K562 (cell line): ENCODE results near the gene DNER. TPM values are rescaled to one million over a fixed set of nuclear protein-coding genes. Genes with fewer than 3 reads are reported as not detected.

Experiments used
- ATAC-seq: fragments of 200-7000 bp; cut with Tn5 transposase; 3 replicates; pipeline ENCODE4 v1.9.1; 2020; ENCODE audit warnings: moderate library complexity
- BruUV-seq: library from RNA; stranded (reverse); fragments of 400-500 nt; replicated peaks from 2 replicates; lab custom pipeline; 2021; lab: Mats Ljungman, UMichigan
- CTCF ChIA-PET: fragments of 300-600 bp; formaldehyde crosslinking; extraction: SDS; loops from one replicate; lab custom pipeline; 2021; ENCODE audit warnings: low intra/inter-chr PET ratio; lab: Yijun Ruan, JAX
- POLR2A ChIA-PET: fragments of 300-600, 350-650 bp; sonication (Branson Sonifier 250); formaldehyde crosslinking; extraction: SDS; loops from one replicate; lab custom pipeline; 2021; ENCODE audit warnings: antibody characterized with exemption, inconsistent platforms; lab: Yijun Ruan, JAX
- DNase-seq, 4 experiments: peaks; one replicate each; pipeline versions ENCODE4 v3.0.0 to v3.0.0-alpha.2; 2011 to 2018; ENCODE audit warnings: low spot score in 3 of 4, mixed read lengths in 3 of 4; ENCODE audit errors: extremely low read depth in 1 of 4
- FAIRE-seq: peaks from 2 replicates; lab custom pipeline; 2011; peaks lifted over from hg19 to GRCh38; lab: Jason Lieb, UNC
- H2AFZ ChIP-seq: 2 replicates; pipeline ENCODE4 v1.6.0; 2011; ENCODE audit warnings: low read depth, low read length, control low read depth, inconsistent platforms
- H3K27ac ChIP-seq: fragments of 200-600 bp; 3 replicates; pipeline ENCODE4 v1.8.0; 2011; ENCODE audit warnings: low read depth, mild to moderate bottlenecking, control low read depth, inconsistent platforms, low read length, moderate library complexity, mixed read lengths; ENCODE audit errors: extremely low read depth
- H3K27me3 ChIP-seq, 2 experiments: fragments of 300-600 bp in 1 of 2; 2 replicates in 1 of 2; 3 replicates in 1 of 2; pipeline versions ENCODE4 v1.6.0 to v1.8.0; 2011; ENCODE audit warnings: inconsistent platforms in 2 of 2, low read length in 2 of 2, mild to moderate bottlenecking in 1 of 2, mixed read lengths in 1 of 2, moderate library complexity in 1 of 2; ENCODE audit not compliant: control insufficient read depth in 2 of 2, insufficient read depth in 2 of 2
- H3K36me3 ChIP-seq: fragments of 300-600 bp; 3 replicates; pipeline ENCODE4 v1.8.0; 2011; ENCODE audit warnings: mild to moderate bottlenecking, low read length, inconsistent platforms; ENCODE audit not compliant: control insufficient read depth, insufficient read depth
- H3K4me1 ChIP-seq, 2 experiments: fragments of 200-600 bp in 1 of 2; replicated peaks in 1 of 2; 2 replicates in 1 of 2; 3 replicates in 1 of 2; pipeline versions ENCODE4 v1.5.1 to v1.8.0; 2011; ENCODE audit warnings: inconsistent platforms in 2 of 2, low read length in 2 of 2, mild to moderate bottlenecking in 1 of 2, mixed read lengths in 1 of 2, moderate library complexity in 1 of 2; ENCODE audit not compliant: control insufficient read depth in 2 of 2, insufficient read depth in 2 of 2
- H3K4me2 ChIP-seq: 2 replicates; pipeline ENCODE4 v1.6.1; 2011; ENCODE audit warnings: low read length, control low read depth, inconsistent platforms, mixed read lengths; ENCODE audit not compliant: insufficient read depth
- H3K4me3 ChIP-seq: fragments of 200-600 bp; sonication (generic), shearing (Covaris generic); 2 replicates; pipeline ENCODE4 v1.5.1; 2016; ENCODE audit warnings: control low read depth, inconsistent platforms
- H3K79me2 ChIP-seq: fragments of 200-600 bp; 3 replicates; pipeline ENCODE4 v1.8.0; 2011; ENCODE audit warnings: low read length, inconsistent platforms; ENCODE audit not compliant: control insufficient read depth, insufficient read depth
- H3K9ac ChIP-seq, 2 experiments: 2 replicates each; pipeline versions ENCODE4 v1.6.0 to v1.6.1; 2011; ENCODE audit warnings: low read depth in 2 of 2, low read length in 2 of 2, control low read depth in 1 of 2, inconsistent platforms in 1 of 2, mild to moderate bottlenecking in 1 of 2, mixed read lengths in 1 of 2; ENCODE audit not compliant: insufficient read depth in 1 of 2
- H3K9me1 ChIP-seq: one replicate; pipeline ENCODE4 v1.6.0; 2011; ENCODE audit warnings: inconsistent platforms, mild to moderate bottlenecking, low read length, moderate library complexity; ENCODE audit not compliant: control insufficient read depth, insufficient read depth
- H3K9me3 ChIP-seq: replicated peaks from 2 replicates; pipeline ENCODE4 v1.5.1; 2011; ENCODE audit warnings: low read depth, low read length, inconsistent platforms; ENCODE audit not compliant: control insufficient read depth, insufficient read depth
- H4K20me1 ChIP-seq: replicated peaks from 2 replicates; pipeline ENCODE4 v1.6.1; 2011; ENCODE audit warnings: low read length, inconsistent platforms, mixed read lengths; ENCODE audit not compliant: control insufficient read depth, insufficient read depth
- ADNP ChIP-seq: fragments of 200-800 bp; sonication (Bioruptor generic); IDR thresholded peaks from 2 replicates; pipeline ENCODE4 v1.6.1; 2016; ENCODE audit warnings: missing genetic modification characterization, missing compliant biosample characterization
- BCOR ChIP-seq: fragments of 450-650 bp; IDR thresholded peaks from 2 replicates; pipeline ENCODE4 v1.6.1; 2016
- DDX20 ChIP-seq: fragments of 450-650 bp; IDR thresholded peaks from 2 replicates; pipeline ENCODE4 v1.6.1; 2016; ENCODE audit warnings: missing genetic modification characterization, low read depth, mild to moderate bottlenecking, missing compliant biosample characterization, moderate library complexity
- ESRRA ChIP-seq: fragments of 450-650 bp; IDR thresholded peaks from 2 replicates; pipeline ENCODE4 v1.6.1; 2014; ENCODE audit warnings: low read depth, mild to moderate bottlenecking, moderate library complexity, borderline replicate concordance
- KLF16 ChIP-seq: IDR thresholded peaks from 2 replicates; pipeline ENCODE4 v1.6.1; 2016; ENCODE audit warnings: antibody characterized with exemption
- MXD1 ChIP-seq: fragments of 250-450 bp; sonication (Bioruptor Pico); IDR thresholded peaks from 2 replicates; pipeline ENCODE4 v1.8.0; 2021; ENCODE audit warnings: borderline replicate concordance, mild to moderate bottlenecking, moderate library complexity; ENCODE audit not compliant: poor library complexity, severe bottlenecking
- NR1H2 ChIP-seq: sonication (generic); formaldehyde crosslinking; IDR thresholded peaks from 2 replicates; pipeline ENCODE4 v1.4.0; 2020; ENCODE audit warnings: mild to moderate bottlenecking, missing genetic modification reagents
- PHB2 ChIP-seq: fragments of 450-650 bp; IDR thresholded peaks from 2 replicates; pipeline ENCODE4 v1.6.1; 2017; ENCODE audit warnings: low read depth
- POU5F1 ChIP-seq: fragments of 150-350 bp; IDR thresholded peaks from 2 replicates; pipeline ENCODE4 v1.6.1; 2014; ENCODE audit warnings: borderline replicate concordance, low read length, low read depth, mild to moderate bottlenecking; ENCODE audit not compliant: partially characterized antibody
- RERE ChIP-seq: sonication (generic); formaldehyde crosslinking; IDR thresholded peaks from 2 replicates; pipeline ENCODE4 v1.8.0; 2023; ENCODE audit warnings: missing genetic modification reagents, mild to moderate bottlenecking, borderline replicate concordance
- TARDBP ChIP-seq: fragments of 450-650 bp; IDR thresholded peaks from 2 replicates; pipeline ENCODE4 v1.6.1; 2016
- THRA ChIP-seq: fragments of 450-650 bp; IDR thresholded peaks from 2 replicates; pipeline ENCODE4 v1.6.1; 2017; ENCODE audit warnings: mild to moderate bottlenecking, moderate library complexity
- ZBTB7A ChIP-seq: IDR thresholded peaks from 2 replicates; pipeline ENCODE4 v1.6.1; 2011; ENCODE audit warnings: low read depth, mild to moderate bottlenecking, low read length, moderate library complexity, borderline replicate concordance; ENCODE audit not compliant: control insufficient read depth
- ZNF347 ChIP-seq: fragments of 450-650 bp; formaldehyde crosslinking; IDR thresholded peaks from 2 replicates; pipeline ENCODE4 v1.4.0; 2020; ENCODE audit warnings: low read depth, mild to moderate bottlenecking, moderate library complexity
- WGBS: fragments of 100-300 bp; shearing (Covaris generic); methylation state at CpG from one replicate; pipeline ENCODE4 v1.1.6; 2016; ENCODE audit warnings: low coverage, mixed read lengths; ENCODE audit not compliant: insufficient coverage; ENCODE audit errors: missing lambda C conversion rate; 5-methylcytosine and 5-hydroxymethylcytosine counted together
- in situ Hi-C: fragments of 300-500 bp; cut with MboI; formaldehyde crosslinking; loops from 4 replicates; pipeline ENCODE4 v1.15.0; 2018; ENCODE audit warnings: inconsistent platforms, mixed read lengths
- intact Hi-C: fragments of 100-400 bp; cut with micrococcal nuclease; formaldehyde crosslinking; loops from 2 replicates; pipeline ENCODE4 v1.14.2; 2022
- polyA plus RNA-seq, 8 experiments: library from polyadenylated mRNA; depleted of rRNA in 4 of 8; stranded (reverse) in 5 of 8; unstranded in 3 of 8; fragments of >200 nt; fragmentation: Nextera tagmentation in 2 of 8; fragmentation: Illumina TruSeq in 1 of 8; extraction: Ambion mirVana in 2 of 8; extraction: Trizol in 1 of 8; gene quantifications; 2 replicates each; pipeline versions ENCODE4 v1.2.1 to v1.2.3, GENCODE V29; 2011 to 2014; ENCODE audit warnings: inconsistent platforms in 1 of 8, missing spikeins in 1 of 8
- total RNA-seq, 7 experiments: library from RNA; depleted of rRNA in 6 of 7; stranded (reverse); fragments of >200 nt in 6 of 7; fragmentation: Illumina TruSeq in 2 of 7; extraction: Trizol in 2 of 7; gene quantifications; 2 replicates each; pipeline versions ENCODE4 v1.2.1 to v1.2.3, GENCODE V29; 2011 to 2021; ENCODE audit warnings: low replicate concordance in 1 of 7

The DNER gene
- total and polyA plus RNA-seq, 9 of the 15 experiments (the other 6 are each of a cell fraction or from before 2014, with no cell fraction given) = not detected

DNA sequence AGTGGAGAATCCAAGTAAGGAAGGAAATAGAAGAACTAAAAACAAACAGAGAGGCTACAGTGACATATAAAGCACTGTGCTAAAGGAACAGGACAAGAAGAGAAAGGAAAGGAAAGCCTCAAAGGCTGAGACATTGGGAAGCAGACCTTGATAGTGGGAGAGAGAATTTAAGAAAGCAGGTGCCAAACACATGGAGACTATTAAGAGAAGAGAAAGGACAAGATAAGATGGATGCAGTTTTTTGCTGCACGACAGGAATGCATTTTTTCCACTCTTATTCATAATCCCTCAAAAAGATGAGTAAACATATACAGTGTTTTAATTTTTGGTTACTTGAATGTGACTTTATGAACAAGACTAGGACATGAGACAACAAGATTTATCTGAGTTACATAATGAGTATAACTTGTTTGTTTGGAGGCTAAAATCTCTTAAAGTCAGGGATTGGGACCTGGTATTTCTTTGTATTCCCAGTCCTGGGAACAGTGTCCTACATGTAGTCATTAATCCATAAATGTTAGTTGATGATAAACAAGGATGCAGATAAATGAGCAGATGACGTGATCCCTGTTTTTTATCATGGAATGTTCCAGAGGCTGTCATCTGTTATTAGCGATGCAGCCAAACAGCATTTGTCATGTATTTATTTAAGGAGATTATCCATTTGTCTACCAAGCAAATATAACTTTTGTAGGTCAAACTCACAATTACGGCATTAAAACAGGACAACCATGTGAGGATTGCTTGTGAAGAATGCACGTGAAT lies 141.7 kb downstream of the DNER start:
- Histone ChIP-seq H3K4me1 (no peaks in the 10 kb centered on the region), H3K4me3 (no peak overlapping the region), H3K9me3 (no peaks in the 10 kb centered on the region), H3K27me3 (no peaks in the 10 kb centered on the region), H2AFZ (no peak overlapping the region), H3K4me2 (no peak overlapping the region), H3K27ac (no peak overlapping the region), H3K9ac (no peak overlapping the region), H4K20me1 (no peaks in the 10 kb centered on the region), H3K9me1 (no peaks in the 10 kb centered on the region), H3K36me3 (no peaks in the 10 kb centered on the region), H3K79me2 (no peaks in the 10 kb centered on the region)
- DNase-seq (no peak), FAIRE-seq (no peak), ATAC-seq (no peak)
- no TSS peak for BruUV-seq
- ChIA-PET CTCF (no interaction called here), POLR2A (no interaction called here)
- in situ Hi-C loops (no loop called here), intact Hi-C loops (no loop called here)
- WGBS = 2% methylated on average over 5 of the region's 5 CpGs
- TF ChIP-seq BCOR = no peak
- TF ChIP-seq RERE = no peak
- no peak for TF ChIP-seq NR1H2
- TF ChIP-seq TARDBP = no peak
- TF ChIP-seq ZBTB7A = no peak
- no peak for TF ChIP-seq ESRRA
- TF ChIP-seq KLF16 = no peak
- TF ChIP-seq PHB2 = no peak
- TF ChIP-seq ADNP = no peak
- no peak for TF ChIP-seq THRA
- TF ChIP-seq POU5F1 = no peak
- TF ChIP-seq ZNF347 (CRISPR knock-in tag) = no peak
- TF ChIP-seq DDX20 = no peak
- no peak for TF ChIP-seq MXD1 (CRISPR knock-in tag)
